KMS-11 (cell line): ENCODE measurements around the gene MT1A.
"Not testable (repeated sequence)": the region's sequence is repeated elsewhere in the genome, so short reads cannot be mapped to it uniquely, and the experiment has no call there.

Experiments
- H2AFZ ChIP-seq: fragments of 200-600 bp; sonication (generic); 2 replicates; pipeline ENCODE4 v1.6.1; 2016; ENCODE audit warnings: antibody characterized with exemption, mixed run types, low read depth
- H3K27ac ChIP-seq: fragments of 200-600 bp; sonication (generic); 2 replicates; pipeline ENCODE4 v1.6.1; 2016; ENCODE audit warnings: mild to moderate bottlenecking, mixed run types
- H3K27me3 ChIP-seq: fragments of 200-600 bp; sonication (generic); 2 replicates; pipeline ENCODE4 v1.6.1; 2017; ENCODE audit warnings: mild to moderate bottlenecking, low read depth, mixed run types, moderate library complexity; ENCODE audit not compliant: insufficient read depth
- H3K36me3 ChIP-seq: fragments of 200-600 bp; sonication (generic); 2 replicates; pipeline ENCODE4 v1.6.1; 2017; ENCODE audit warnings: mild to moderate bottlenecking, mixed run types; ENCODE audit not compliant: insufficient read depth
- H3K4me1 ChIP-seq: fragments of 200-600 bp; sonication (generic); 2 replicates; pipeline ENCODE4 v1.6.1; 2016; ENCODE audit warnings: mild to moderate bottlenecking, low read depth, mixed run types; ENCODE audit not compliant: poor library complexity, severe bottlenecking
- H3K4me2 ChIP-seq: fragments of 200-600 bp; sonication (generic); 2 replicates; pipeline ENCODE4 v1.7.0; 2016; ENCODE audit warnings: mild to moderate bottlenecking, mixed run types
- H3K4me3 ChIP-seq: fragments of 200-600 bp; sonication (generic); IDR thresholded peaks from 2 replicates; pipeline ENCODE4 v1.6.1; 2017; ENCODE audit warnings: low read depth, low read length, mixed read lengths; ENCODE audit not compliant: insufficient read depth
- H3K79me2 ChIP-seq: fragments of 200-600 bp; sonication (generic); 2 replicates; pipeline ENCODE4 v1.6.1; 2016; ENCODE audit warnings: low read depth, mixed run types; ENCODE audit not compliant: insufficient read depth
- H3K9ac ChIP-seq: fragments of 200-600 bp; sonication (generic); 2 replicates; pipeline ENCODE4 v1.6.1; 2016; ENCODE audit warnings: mild to moderate bottlenecking, mixed run types
- H4K20me1 ChIP-seq: fragments of 200-600 bp; sonication (generic); 2 replicates; pipeline ENCODE4 v1.6.1; 2016; ENCODE audit warnings: mild to moderate bottlenecking, mixed run types; ENCODE audit not compliant: insufficient read depth
- TF ChIP-seq, protein P1 (sequence below): fragments of 200-600 bp; sonication (generic); conservative IDR thresholded peaks from 2 replicates; pipeline ENCODE4 v1.6.1; 2017; ENCODE audit warnings: low read depth, mild to moderate bottlenecking, antibody characterized with exemption, low read length, moderate library complexity, mixed read lengths

Gene MT1A

DNA sequence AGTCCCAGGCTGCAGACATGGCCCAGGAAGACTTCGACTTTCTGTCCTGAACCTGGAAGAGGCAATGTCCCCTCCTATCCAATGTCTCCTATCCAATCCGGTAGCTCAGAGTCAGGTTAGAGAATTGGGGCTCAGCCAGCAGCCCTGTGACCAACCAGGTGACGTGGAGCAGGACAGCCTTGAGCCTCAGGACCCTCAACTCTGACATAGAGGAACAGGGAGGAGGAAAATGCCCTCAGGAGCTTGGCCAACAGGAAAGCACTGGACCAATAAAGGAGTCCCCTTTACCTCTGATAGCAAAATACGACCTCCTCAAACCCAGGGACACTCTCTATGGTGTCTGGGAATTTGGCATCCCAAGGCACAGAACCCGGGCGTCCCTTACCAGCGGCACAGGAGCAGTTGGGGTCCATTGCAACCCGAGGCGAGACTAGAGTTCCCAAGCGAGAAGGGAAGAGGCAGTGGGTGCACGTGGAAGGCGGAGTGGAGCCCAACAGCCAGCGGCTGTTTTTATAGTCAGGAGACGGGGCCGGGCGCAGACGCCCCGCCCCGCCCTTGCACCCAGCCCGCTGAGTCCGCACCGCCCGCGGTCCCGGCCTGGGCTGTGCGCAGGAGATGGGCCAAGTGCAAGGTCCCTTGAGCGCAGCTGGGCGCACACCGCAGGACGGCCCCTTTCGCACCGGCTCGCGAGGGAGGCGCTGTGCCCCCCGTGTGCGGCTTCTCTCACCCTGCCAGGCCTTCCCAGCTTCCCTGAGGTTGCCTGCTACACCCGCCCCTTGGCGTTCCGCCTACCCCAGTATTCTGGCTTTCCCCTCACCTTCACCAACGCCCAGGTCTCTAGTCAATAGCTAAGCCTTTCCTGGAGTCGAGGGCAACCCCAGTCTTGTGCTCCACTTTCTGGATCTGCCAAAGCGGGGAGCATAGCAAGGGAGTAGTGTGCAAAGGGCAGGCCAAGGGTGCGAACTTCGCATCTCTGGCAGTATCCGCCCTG, 29.4 kb downstream of the MT1A start, which contains the start of gene MT1G:
TSS of gene MT1G (minus strand) at position 485 of the 991 bp plus-strand sequence. CDS start at position 413, 72 bp downstream.
- H3K27me3 ChIP-seq, result peaks cover 13% of the 10 kb centered on the region; the same call in 1 of the 2 replicates

DNA sequence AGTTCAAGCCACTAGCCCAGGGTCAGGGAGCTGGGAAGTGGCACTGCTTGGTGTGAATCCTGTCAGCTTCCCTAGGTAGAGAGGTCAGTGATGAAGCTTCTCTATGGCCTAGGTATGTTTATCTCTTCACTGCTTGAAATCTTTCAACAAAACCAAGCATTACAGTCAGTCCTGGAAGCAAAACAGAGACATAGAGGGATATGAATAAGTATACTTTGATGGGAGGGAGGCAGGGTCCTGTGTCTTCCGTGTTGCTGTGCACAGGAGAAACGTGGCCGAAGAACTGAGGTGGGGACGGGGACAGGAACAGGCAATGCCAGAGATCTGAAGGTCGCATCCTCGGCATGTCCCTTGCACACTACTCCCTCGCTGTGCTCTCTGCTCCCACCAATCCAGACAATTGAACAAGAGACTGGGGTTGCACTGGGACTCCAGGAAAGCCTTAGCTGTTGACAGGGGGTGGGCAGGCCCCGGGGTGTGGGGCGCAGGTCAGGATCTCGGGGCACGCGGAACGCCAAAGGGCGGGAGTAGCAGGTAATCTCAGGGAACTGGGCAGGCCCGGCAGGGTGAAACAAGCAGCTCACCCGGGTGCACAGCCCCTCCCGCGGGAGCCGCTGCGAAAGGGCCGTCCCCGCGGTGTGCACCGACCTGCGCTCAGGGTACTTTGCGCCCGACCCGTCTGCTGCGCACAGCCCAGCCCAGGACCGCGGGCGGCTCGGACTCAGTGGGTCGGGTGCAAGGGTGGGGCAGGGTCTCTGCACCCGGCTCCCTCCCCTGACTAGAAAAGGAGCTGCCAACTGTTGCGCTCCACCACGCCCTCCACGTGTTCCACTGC, 30.8 kb downstream of the MT1A start, which contains the start of gene MT1H:
TSS of gene MT1H (plus strand) at position 810 of the 835 bp plus-strand sequence. CDS start 71 bp downstream, outside the sequence.
- no peak within 1 kb of the TSS for H3K27ac ChIP-seq
- H3K36me3 ChIP-seq, result no peaks in the 10 kb centered on the region
- TF ChIP-seq, protein P1, sequence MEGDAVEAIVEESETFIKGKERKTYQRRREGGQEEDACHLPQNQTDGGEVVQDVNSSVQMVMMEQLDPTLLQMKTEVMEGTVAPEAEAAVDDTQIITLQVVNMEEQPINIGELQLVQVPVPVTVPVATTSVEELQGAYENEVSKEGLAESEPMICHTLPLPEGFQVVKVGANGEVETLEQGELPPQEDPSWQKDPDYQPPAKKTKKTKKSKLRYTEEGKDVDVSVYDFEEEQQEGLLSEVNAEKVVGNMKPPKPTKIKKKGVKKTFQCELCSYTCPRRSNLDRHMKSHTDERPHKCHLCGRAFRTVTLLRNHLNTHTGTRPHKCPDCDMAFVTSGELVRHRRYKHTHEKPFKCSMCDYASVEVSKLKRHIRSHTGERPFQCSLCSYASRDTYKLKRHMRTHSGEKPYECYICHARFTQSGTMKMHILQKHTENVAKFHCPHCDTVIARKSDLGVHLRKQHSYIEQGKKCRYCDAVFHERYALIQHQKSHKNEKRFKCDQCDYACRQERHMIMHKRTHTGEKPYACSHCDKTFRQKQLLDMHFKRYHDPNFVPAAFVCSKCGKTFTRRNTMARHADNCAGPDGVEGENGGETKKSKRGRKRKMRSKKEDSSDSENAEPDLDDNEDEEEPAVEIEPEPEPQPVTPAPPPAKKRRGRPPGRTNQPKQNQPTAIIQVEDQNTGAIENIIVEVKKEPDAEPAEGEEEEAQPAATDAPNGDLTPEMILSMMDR, result no peak
- H2AFZ ChIP-seq, result no peak within 1 kb of the TSS
- no peak within 1 kb of the TSS for H3K9ac ChIP-seq
- H3K4me1 ChIP-seq, result no peaks in the 10 kb centered on the region
- H4K20me1 ChIP-seq, result no peaks in the 10 kb centered on the region
- H3K27me3 ChIP-seq, result peaks cover 13% of the 10 kb centered on the region; the same call in 1 of the 2 replicates
- H3K4me3 ChIP-seq, result no peak within 1 kb of the TSS
- no peak within 1 kb of the TSS for H3K4me2 ChIP-seq
- H3K79me2 ChIP-seq, result no peaks in the 10 kb centered on the region

More for the DNA sequence above, 29.4 kb downstream of the MT1A start, which contains the start of gene MT1G:
- Histone ChIP-seq H3K27ac (no peak within 1 kb of the TSS), H3K4me2 (no peak within 1 kb of the TSS), H2AFZ (no peak within 1 kb of the TSS), H3K4me1 (no peaks in the 10 kb centered on the region), H3K4me3 (no peak within 1 kb of the TSS), H3K9ac (no peak within 1 kb of the TSS), H3K79me2 (no peaks in the 10 kb centered on the region), H4K20me1 (no peaks in the 10 kb centered on the region), H3K36me3 (no peaks in the 10 kb centered on the region)
- TF ChIP-seq, protein P1, result no peak

DNA sequence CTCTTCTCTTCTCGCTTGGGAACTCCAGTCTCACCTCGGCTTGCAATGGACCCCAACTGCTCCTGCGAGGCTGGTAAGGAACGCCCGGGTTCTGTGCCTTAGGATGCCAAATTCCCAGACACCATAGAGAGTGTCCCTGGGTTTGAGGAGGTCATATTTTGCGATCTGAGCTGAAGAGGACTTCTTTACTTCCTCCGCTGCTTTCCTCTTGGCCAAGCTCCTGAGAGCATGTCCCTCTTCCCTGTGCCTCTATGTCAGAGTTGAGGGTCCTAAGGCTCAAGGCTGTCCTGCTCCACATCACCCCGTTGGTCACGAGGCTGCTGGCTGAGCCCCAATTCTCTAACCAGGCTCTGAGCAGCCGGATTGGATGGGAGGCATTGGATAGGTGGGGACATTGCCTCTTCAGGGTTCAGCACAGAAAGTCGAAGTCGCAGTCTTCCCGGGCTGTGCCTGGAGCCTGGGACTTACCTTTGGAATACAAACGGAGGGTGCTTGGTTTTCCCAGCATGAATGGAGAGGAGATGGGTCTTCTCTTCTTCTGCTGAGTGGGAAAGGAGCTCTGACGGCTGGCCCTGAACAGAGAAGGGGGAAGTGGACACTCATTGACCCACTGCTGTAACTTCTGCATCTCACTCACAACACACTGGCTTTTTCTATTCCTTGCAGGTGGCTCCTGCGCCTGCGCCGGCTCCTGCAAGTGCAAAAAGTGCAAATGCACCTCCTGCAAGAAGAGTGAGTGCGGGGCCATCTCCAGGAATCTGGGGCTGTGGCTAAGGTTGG, 31.6 kb downstream of the MT1A start:
- Histone ChIP-seq H3K27ac (no peak overlapping the region), H3K36me3 (no peaks in the 10 kb centered on the region), H3K4me2 (no peak overlapping the region), H3K9ac (no peak overlapping the region), H4K20me1 (no peaks in the 10 kb centered on the region), H3K4me1 (no peaks in the 10 kb centered on the region), H3K4me3 (no peak overlapping the region), H3K27me3 (peaks cover 13% of the 10 kb centered on the region; the same call in 1 of the 2 replicates), H3K79me2 (no peaks in the 10 kb centered on the region), H2AFZ (no peak overlapping the region)
- TF ChIP-seq, protein P1, result no peak

DNA sequence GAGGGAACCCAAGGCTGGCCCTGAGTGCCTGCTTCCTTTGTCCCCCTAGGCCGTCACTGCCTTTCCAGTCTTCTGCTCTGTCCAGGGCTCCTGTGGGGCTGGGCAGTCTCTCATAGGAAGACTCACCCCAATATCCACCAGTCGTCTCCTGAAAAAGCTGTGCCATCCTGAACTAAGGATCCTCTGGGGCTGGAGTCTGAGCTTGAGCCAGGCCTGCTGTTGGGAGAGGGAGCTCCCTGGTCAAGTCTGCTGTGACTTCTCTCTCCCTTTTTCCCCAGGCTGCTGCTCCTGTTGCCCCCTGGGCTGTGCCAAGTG, 32.1 kb downstream of the MT1A start:
- H3K79me2 ChIP-seq, result no peaks in the 10 kb centered on the region
- TF ChIP-seq, protein P1, result no peak
- no peaks in the 10 kb centered on the region for H3K36me3 ChIP-seq
- H2AFZ ChIP-seq, result no peak overlapping the region
- no peaks in the 10 kb centered on the region for H3K4me1 ChIP-seq
- H3K4me3 ChIP-seq, result no peak overlapping the region
- no peaks in the 10 kb centered on the region for H4K20me1 ChIP-seq
- no peak overlapping the region for H3K4me2 ChIP-seq
- peaks cover 13% of the 10 kb centered on the region; the same call in 1 of the 2 replicates for H3K27me3 ChIP-seq
- H3K27ac ChIP-seq, result no peak overlapping the region
- no peak overlapping the region for H3K9ac ChIP-seq

DNA sequence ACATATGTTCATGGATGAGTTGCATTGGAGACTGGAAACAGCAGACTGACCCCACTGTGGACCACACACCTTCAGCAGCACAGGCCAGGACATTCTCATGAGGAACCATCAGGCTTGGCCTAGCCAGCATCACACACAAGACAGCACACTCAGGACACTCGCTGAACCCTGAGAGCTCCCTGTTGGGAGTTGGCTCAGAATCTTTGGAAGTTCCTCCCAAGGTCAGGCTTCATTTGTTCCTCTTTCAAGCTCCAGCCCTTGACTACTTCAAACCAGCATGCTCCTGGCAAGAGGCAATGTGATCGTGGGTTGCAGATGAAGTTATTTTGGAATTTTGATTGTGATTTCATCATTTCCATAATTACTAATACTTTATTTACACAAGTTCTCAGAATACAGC, 33.2 kb downstream of the MT1A start:
- not testable (repeated sequence) for H3K9ac ChIP-seq, H3K27ac ChIP-seq, H3K4me3 ChIP-seq, H4K20me1 ChIP-seq, H3K79me2 ChIP-seq, H3K4me1 ChIP-seq, H3K36me3 ChIP-seq, H3K4me2 ChIP-seq, H2AFZ ChIP-seq
- peaks cover 13% of the 10 kb centered on the region; the same call in 1 of the 2 replicates for H3K27me3 ChIP-seq

DNA sequence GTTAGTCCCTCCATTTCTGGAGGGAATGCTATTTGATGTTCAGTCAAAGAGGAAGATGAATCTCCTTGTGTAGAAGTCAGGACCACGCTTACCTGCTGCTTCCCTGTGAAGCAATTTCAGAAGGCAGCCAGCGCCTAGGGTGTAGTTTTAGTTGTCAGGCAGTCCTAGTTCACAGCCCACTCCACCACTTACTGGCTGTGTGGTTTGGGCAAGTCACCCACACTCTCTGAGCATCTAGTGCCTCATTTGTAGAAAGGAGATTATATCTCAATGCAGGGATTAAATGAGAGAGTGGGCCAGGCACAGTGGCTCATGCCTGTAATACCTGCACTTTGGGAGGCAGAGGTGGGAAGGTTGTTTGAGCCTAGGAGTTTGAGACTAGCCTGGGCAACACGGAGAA, 33.7 kb downstream of the MT1A start:
- H3K4me2 ChIP-seq, H4K20me1 ChIP-seq, H2AFZ ChIP-seq, H3K4me1 ChIP-seq, H3K27ac ChIP-seq, H3K36me3 ChIP-seq, H3K4me3 ChIP-seq, H3K79me2 ChIP-seq, H3K9ac ChIP-seq: not testable (repeated sequence)
- H3K27me3 ChIP-seq, result peaks cover 13% of the 10 kb centered on the region; the same call in 1 of the 2 replicates
